ENCODE results near the gene SLC12A7.

DNA sequence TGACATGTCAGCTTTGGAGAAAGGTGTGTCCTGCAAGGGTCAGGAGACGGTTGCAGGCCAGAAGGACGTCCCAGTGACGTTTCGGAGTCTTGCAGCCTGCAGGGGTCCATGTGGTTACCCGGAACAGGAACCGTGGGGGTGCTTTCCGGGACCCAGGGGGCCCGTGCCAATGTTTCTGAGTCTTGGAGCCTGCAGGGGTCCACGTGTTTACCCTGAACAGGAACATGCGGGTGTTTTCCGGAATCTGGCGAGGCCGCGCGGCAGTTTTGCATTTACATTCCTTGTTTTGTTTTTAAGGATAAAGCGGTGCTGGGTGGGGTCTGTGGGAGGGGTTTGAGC lies 72.7 kb downstream of the SLC12A7 start:
- TF ChIP-seq EZH2phosphoT487 (IDR thresholded peaks at IDR 0.05; ENCODE audit: borderline replicate concordance, low read depth, low read length) = no peak
- TF ChIP-seq CTCF (conservative IDR thresholded peaks at IDR 0.05; ENCODE audit: low read length) = no peak
